Neural cell (in vitro differentiated cells): ENCODE measurements around the gene EP400.
"Not testable (repeated sequence)": the region's sequence is repeated elsewhere in the genome, so short reads cannot be mapped to it uniquely, and the experiment has no call there.

ENCODE experiments used
- CTCF ChIP-seq: fragments of 450-650 bp; IDR thresholded peaks from 2 replicates; pipeline ENCODE4 v1.5.1; 2014; ENCODE audit warnings: antibody characterized with exemption, mild to moderate bottlenecking, moderate library complexity; ENCODE audit not compliant: poor library complexity, severe bottlenecking
- EP300 ChIP-seq: fragments of 450-650 bp; conservative IDR thresholded peaks from 2 replicates; pipeline ENCODE4 v1.6.1; 2014; ENCODE audit warnings: antibody characterized with exemption, mild to moderate bottlenecking, moderate library complexity; ENCODE audit not compliant: poor library complexity, severe bottlenecking
- EZH2 ChIP-seq: fragments of 200-600, 300-800 bp; shearing (Covaris generic), sonication (generic); IDR thresholded peaks from 2 replicates; pipeline ENCODE4 v1.6.1; 2014; ENCODE audit warnings: antibody characterized with exemption, low read length, borderline replicate concordance, mild to moderate bottlenecking; ENCODE audit not compliant: insufficient read depth, poor library complexity, severe bottlenecking
- MXI1 ChIP-seq: fragments of 450-650 bp; conservative IDR thresholded peaks from 2 replicates; pipeline ENCODE4 v1.6.1; 2014; ENCODE audit warnings: antibody characterized with exemption, mild to moderate bottlenecking; ENCODE audit not compliant: poor library complexity, severe bottlenecking
- POLR2AphosphoS5 ChIP-seq: IDR thresholded peaks from 2 replicates; pipeline ENCODE4 v1.6.1; 2012
- RAD21 ChIP-seq: fragments of 450-650 bp; conservative IDR thresholded peaks from 2 replicates; pipeline ENCODE4 v1.6.1; 2014; ENCODE audit warnings: antibody characterized with exemption, mild to moderate bottlenecking, moderate library complexity

GRCh38 chr12:131961328-131961727, 11.6 kb downstream of the EP400 start:
- not testable (repeated sequence) for TF ChIP-seq CTCF, EZH2, POLR2AphosphoS5, MXI1, RAD21, EP300
